ENCODE data around the gene TGOLN2.
"Not testable (repeated sequence)": the region's sequence is repeated elsewhere in the genome, so short reads cannot be mapped to it uniquely, and the experiment has no call there.

TGOLN2 gene

GRCh38 chr2:85340034-85340892, 12.5 kb upstream of the TGOLN2 start:
- DNase-seq = no peak

- no peak for DNase-seq
Observed at GRCh38 chr2:85334928-85335327, 7.1 kb upstream of the TGOLN2 start.

- DNase-seq = not testable (repeated sequence)
Observed at GRCh38 chr2:85333877-85334276, 6.1 kb upstream of the TGOLN2 start.

- DNase-seq = no peak
Observed at GRCh38 chr2:85330839-85331636, 3.2 kb upstream of the TGOLN2 start.

- DNase-seq = not testable (repeated sequence)
Observed at GRCh38 chr2:85329701-85330100, 1.9 kb upstream of the TGOLN2 start.

GRCh38 chr2:85329181-85329651, 1.4 kb upstream of the TGOLN2 start:
- no peak for DNase-seq

GRCh38 chr2:85327160-85327821, 498 bp downstream of the TGOLN2 start:
- peak; percentile 44 for DNase-seq

- peak; percentile 35 for DNase-seq
Observed at GRCh38 chr2:85326406-85327159, 1.2 kb downstream of the TGOLN2 start.

- DNase-seq = no peak
Observed at GRCh38 chr2:85325466-85325811, 2.4 kb downstream of the TGOLN2 start.

- DNase-seq = no peak
Observed at GRCh38 chr2:85324639-85325465, 2.9 kb downstream of the TGOLN2 start.

GRCh38 chr2:85323988-85324367, 3.8 kb downstream of the TGOLN2 start:
- DNase-seq = not testable (repeated sequence)

GRCh38 chr2:85323351-85323987, 4.3 kb downstream of the TGOLN2 start:
- no peak for DNase-seq

GRCh38 chr2:85319796-85320195, 8.0 kb downstream of the TGOLN2 start:
- no peak for DNase-seq

GRCh38 chr2:85318222-85319074, 9.3 kb downstream of the TGOLN2 start:
- no peak for DNase-seq

GRCh38 chr2:85315921-85316320, 11.9 kb downstream of the TGOLN2 start:
- not testable (repeated sequence) for DNase-seq

- no peak for DNase-seq
Observed at GRCh38 chr2:85314884-85315242, 12.9 kb downstream of the TGOLN2 start.

- no peak for DNase-seq
Observed at GRCh38 chr2:85312404-85312803, 15.4 kb downstream of the TGOLN2 start.

- DNase-seq = no peak
Observed at GRCh38 chr2:85310330-85310729, 17.5 kb downstream of the TGOLN2 start.

- no peak for DNase-seq
Observed at GRCh38 chr2:85309699-85310321, 18.0 kb downstream of the TGOLN2 start.
